KMS-11 (cell line): ENCODE results near the gene TBX6.
A peak's percentile ranks its signal among the peaks of the same experiment; 100 is the strongest.

ENCODE experiments used
- H2AFZ ChIP-seq: fragments of 200-600 bp; sonication (generic); 2 replicates; pipeline ENCODE4 v1.6.1; 2016; ENCODE audit warnings: antibody characterized with exemption, mixed run types, low read depth
- H3K27ac ChIP-seq: fragments of 200-600 bp; sonication (generic); 2 replicates; pipeline ENCODE4 v1.6.1; 2016; ENCODE audit warnings: mild to moderate bottlenecking, mixed run types
- H3K27me3 ChIP-seq: fragments of 200-600 bp; sonication (generic); 2 replicates; pipeline ENCODE4 v1.6.1; 2017; ENCODE audit warnings: mild to moderate bottlenecking, low read depth, mixed run types, moderate library complexity; ENCODE audit not compliant: insufficient read depth
- H3K36me3 ChIP-seq: fragments of 200-600 bp; sonication (generic); 2 replicates; pipeline ENCODE4 v1.6.1; 2017; ENCODE audit warnings: mild to moderate bottlenecking, mixed run types; ENCODE audit not compliant: insufficient read depth
- H3K4me1 ChIP-seq: fragments of 200-600 bp; sonication (generic); 2 replicates; pipeline ENCODE4 v1.6.1; 2016; ENCODE audit warnings: mild to moderate bottlenecking, low read depth, mixed run types; ENCODE audit not compliant: poor library complexity, severe bottlenecking
- H3K4me2 ChIP-seq: fragments of 200-600 bp; sonication (generic); 2 replicates; pipeline ENCODE4 v1.7.0; 2016; ENCODE audit warnings: mild to moderate bottlenecking, mixed run types
- H3K4me3 ChIP-seq: fragments of 200-600 bp; sonication (generic); IDR thresholded peaks from 2 replicates; pipeline ENCODE4 v1.6.1; 2017; ENCODE audit warnings: low read depth, low read length, mixed read lengths; ENCODE audit not compliant: insufficient read depth
- H3K79me2 ChIP-seq: fragments of 200-600 bp; sonication (generic); 2 replicates; pipeline ENCODE4 v1.6.1; 2016; ENCODE audit warnings: low read depth, mixed run types; ENCODE audit not compliant: insufficient read depth
- H3K9ac ChIP-seq: fragments of 200-600 bp; sonication (generic); 2 replicates; pipeline ENCODE4 v1.6.1; 2016; ENCODE audit warnings: mild to moderate bottlenecking, mixed run types
- H4K20me1 ChIP-seq: fragments of 200-600 bp; sonication (generic); 2 replicates; pipeline ENCODE4 v1.6.1; 2016; ENCODE audit warnings: mild to moderate bottlenecking, mixed run types; ENCODE audit not compliant: insufficient read depth
- TF ChIP-seq, protein P1 (sequence below): fragments of 200-600 bp; sonication (generic); conservative IDR thresholded peaks from 2 replicates; pipeline ENCODE4 v1.6.1; 2017; ENCODE audit warnings: low read depth, mild to moderate bottlenecking, antibody characterized with exemption, low read length, moderate library complexity, mixed read lengths

TBX6 gene

GRCh38 chr16:30065102-30065942 lies 26.4 kb downstream of the TBX6 start, which contains the start of gene ALDOA:
ALDOA (plus strand) TSS chr16:30065760; CDS start chr16:30066898, 1,138 bp downstream.
- peaks cover 45% of the 10 kb centered on the region for H3K4me1 ChIP-seq
- H3K79me2 ChIP-seq = peaks cover 41% of the 10 kb centered on the region
- peaks cover 7% of the 10 kb centered on the region; the same call in 1 of the 2 replicates for H4K20me1 ChIP-seq
- peak within 1 kb of the TSS; percentile 95 for H3K27ac ChIP-seq
- H2AFZ ChIP-seq = peak within 1 kb of the TSS; percentile 74; the same call in 1 of the 2 replicates
- H3K4me2 ChIP-seq = peak within 1 kb of the TSS; percentile 97
- peak within 1 kb of the TSS; percentile 29 for H3K4me3 ChIP-seq
- peaks cover 22% of the 10 kb centered on the region; the same call in 1 of the 2 replicates for H3K36me3 ChIP-seq
- H3K27me3 ChIP-seq = no peaks in the 10 kb centered on the region
- TF ChIP-seq, protein P1, sequence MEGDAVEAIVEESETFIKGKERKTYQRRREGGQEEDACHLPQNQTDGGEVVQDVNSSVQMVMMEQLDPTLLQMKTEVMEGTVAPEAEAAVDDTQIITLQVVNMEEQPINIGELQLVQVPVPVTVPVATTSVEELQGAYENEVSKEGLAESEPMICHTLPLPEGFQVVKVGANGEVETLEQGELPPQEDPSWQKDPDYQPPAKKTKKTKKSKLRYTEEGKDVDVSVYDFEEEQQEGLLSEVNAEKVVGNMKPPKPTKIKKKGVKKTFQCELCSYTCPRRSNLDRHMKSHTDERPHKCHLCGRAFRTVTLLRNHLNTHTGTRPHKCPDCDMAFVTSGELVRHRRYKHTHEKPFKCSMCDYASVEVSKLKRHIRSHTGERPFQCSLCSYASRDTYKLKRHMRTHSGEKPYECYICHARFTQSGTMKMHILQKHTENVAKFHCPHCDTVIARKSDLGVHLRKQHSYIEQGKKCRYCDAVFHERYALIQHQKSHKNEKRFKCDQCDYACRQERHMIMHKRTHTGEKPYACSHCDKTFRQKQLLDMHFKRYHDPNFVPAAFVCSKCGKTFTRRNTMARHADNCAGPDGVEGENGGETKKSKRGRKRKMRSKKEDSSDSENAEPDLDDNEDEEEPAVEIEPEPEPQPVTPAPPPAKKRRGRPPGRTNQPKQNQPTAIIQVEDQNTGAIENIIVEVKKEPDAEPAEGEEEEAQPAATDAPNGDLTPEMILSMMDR = no peak
- H3K9ac ChIP-seq = peak within 1 kb of the TSS; percentile 85

DNA sequence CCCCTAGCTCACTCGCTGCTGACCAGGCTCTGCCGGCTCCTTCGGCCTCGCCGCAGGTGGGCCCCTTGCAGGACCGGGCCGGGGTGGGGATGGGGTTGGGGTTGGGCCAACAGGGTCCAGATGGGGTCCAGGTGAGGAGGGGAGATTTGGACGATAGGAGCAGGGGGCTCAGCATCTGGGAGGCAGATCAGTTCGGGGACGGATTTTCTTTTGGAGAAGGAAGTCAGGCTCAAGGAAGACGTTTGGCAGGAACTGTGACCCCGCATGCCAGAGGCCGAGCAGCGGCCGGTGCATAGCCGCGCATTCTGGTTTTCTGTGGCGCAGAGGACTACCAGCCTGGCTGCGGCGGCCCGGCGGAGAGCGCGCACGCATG lies 27.0 kb downstream of the TBX6 start:
- Histone ChIP-seq H3K27me3 (no peaks in the 10 kb centered on the region), H3K4me3 (peak overlapping the region; percentile 7), H3K27ac (peak overlapping the region; percentile 95), H2AFZ (peak overlapping the region; percentile 74; the same call in 1 of the 2 replicates), H3K79me2 (peaks cover 41% of the 10 kb centered on the region), H3K4me1 (peaks cover 45% of the 10 kb centered on the region), H3K4me2 (peak overlapping the region; percentile 97), H4K20me1 (peaks cover 7% of the 10 kb centered on the region; the same call in 1 of the 2 replicates), H3K9ac (peak overlapping the region; percentile 85), H3K36me3 (peaks cover 18% of the 10 kb centered on the region; the same call in 1 of the 2 replicates)
- TF ChIP-seq, protein P1 = no peak

DNA sequence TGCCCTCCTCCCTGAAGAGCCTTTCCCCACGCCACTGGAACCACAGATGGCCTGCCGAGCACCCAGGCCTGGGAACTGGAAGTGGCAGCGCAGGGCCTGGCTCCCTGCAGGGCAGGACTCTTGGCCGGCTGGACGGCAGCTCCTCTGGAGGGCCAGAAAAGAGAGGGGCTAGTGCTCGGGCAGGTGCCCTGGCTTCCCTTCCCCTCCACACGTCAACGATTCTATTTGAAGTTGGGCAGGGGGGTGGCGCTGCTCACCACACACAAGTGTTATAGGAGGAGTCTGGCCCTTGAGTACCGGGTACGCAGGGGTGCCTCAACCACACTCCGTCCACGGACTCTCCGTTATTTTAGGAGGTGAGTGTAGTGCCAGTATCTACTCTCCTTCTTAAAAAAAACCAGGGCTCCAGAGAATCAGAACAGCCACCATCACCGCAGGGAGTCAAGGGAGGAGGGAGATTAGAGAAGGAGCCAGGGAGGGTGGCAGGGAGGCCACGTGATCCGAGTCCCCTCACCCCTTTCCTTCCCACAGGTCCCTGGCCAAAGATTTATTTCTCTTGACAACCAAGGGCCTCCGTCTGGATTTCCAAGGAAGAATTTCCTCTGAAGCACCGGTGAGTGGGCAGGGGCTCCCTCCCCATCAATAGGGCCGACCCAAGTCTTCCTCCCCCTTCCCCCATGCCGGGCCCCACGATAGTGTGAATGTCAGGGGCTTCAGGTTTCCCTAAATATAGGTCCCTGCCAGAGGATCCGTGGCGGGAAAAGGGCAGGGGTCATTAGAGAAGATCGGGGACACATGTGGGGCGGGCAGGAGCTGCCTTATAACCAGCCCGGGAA lies 27.6 kb downstream of the TBX6 start:
- Histone ChIP-seq H4K20me1 (peaks cover 7% of the 10 kb centered on the region; the same call in 1 of the 2 replicates), H3K4me2 (peak overlapping the region; percentile 97), H3K27ac (peak overlapping the region; percentile 95), H3K27me3 (no peaks in the 10 kb centered on the region), H3K4me3 (no peak overlapping the region), H3K4me1 (peaks cover 45% of the 10 kb centered on the region), H3K36me3 (peaks cover 12% of the 10 kb centered on the region; the same call in 1 of the 2 replicates), H3K9ac (peak overlapping the region; percentile 85), H2AFZ (peak overlapping the region; percentile 74), H3K79me2 (peaks cover 41% of the 10 kb centered on the region)
- TF ChIP-seq, protein P1 = peak; percentile 57

DNA sequence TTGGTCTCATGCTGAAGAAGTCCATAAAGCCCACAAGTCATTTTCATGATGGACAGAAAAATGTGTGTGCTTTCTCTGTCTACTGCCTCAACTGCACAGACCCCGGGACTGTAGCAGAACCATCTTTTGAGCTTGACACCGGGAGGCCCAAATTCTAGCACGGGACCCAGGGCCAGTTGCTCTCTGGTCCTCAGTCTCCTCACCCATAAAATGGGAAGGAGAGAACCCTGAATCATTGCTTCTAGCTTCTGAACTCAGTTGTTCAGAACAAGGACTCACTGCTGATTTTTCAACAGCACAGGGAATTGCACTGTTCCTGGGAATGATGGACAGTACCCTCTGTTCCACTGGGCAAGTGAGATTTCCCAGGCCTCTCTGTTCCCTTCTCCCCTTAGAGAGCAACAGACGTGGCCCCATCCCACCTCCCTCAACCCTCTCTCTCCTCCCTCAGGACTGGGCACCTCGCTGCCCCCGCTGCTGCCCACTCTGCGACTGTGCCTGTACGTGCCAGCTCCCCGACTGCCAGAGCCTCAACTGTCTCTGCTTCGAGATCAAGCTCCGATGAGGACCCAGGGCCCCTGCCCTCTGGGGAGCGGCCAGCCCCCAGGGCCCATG lies 28.3 kb downstream of the TBX6 start:
- Histone ChIP-seq H3K4me3 (no peak overlapping the region), H3K79me2 (peaks cover 39% of the 10 kb centered on the region), H3K27me3 (no peaks in the 10 kb centered on the region), H4K20me1 (peaks cover 7% of the 10 kb centered on the region; the same call in 1 of the 2 replicates), H3K4me2 (peak overlapping the region; percentile 97), H3K9ac (peak overlapping the region; percentile 85), H3K36me3 (peaks cover 8% of the 10 kb centered on the region; the same call in 1 of the 2 replicates), H3K4me1 (peaks cover 42% of the 10 kb centered on the region), H2AFZ (peak overlapping the region; percentile 74), H3K27ac (peak overlapping the region; percentile 95)
- TF ChIP-seq, protein P1 = no peak
